SU-DHL-6 (cell line): ENCODE data around the gene PSMD3.

Source experiments
- CTCF ChIP-seq: fragments of 200-600 bp; sonication (generic); IDR thresholded peaks from one replicate; pipeline ENCODE4 v1.5.1; 2017; ENCODE audit warnings: antibody characterized with exemption, mild to moderate bottlenecking, low read length, moderate library complexity; ENCODE audit not compliant: insufficient read depth, poor library complexity, severe bottlenecking
- EZH2phosphoT487 ChIP-seq: fragments of 200-600 bp; sonication (generic), shearing (Covaris generic); conservative IDR thresholded peaks from 2 replicates; pipeline ENCODE4 v1.6.1; 2018; ENCODE audit warnings: mild to moderate bottlenecking, antibody characterized with exemption, low read length, moderate library complexity, mixed read lengths

GRCh38 chr17:39943702-39944392, 36.8 kb upstream of the PSMD3 start:
- TF ChIP-seq CTCF, result no peak
- no peak for TF ChIP-seq EZH2phosphoT487
